Sigmoid colon (tissue), 4 donors: ENCODE results near the gene RASGRP2.

ENCODE experiments used
- CTCF ChIP-seq, 4 experiments: fragments of 450-650 bp in 3 of 4; fragments of 200-600 bp in 1 of 4; IDR thresholded peaks; one replicate each; pipeline ENCODE4 v1.5.1; 2016 to 2019; ENCODE audit warnings: antibody characterized with exemption in 4 of 4, mild to moderate bottlenecking in 3 of 4, moderate library complexity in 2 of 4
- EP300 ChIP-seq, 4 donors: sonication (generic); formaldehyde crosslinking; IDR thresholded peaks; one replicate each; pipeline ENCODE4 v1.6.1; 2017; ENCODE audit warnings: antibody characterized with exemption in 4 of 4
- POLR2A ChIP-seq, 2 donors: fragments of 450-650 bp; IDR thresholded peaks; one replicate each; pipeline ENCODE4 v1.6.1; 2016; ENCODE audit warnings: antibody characterized with exemption in 2 of 2, mild to moderate bottlenecking in 2 of 2, moderate library complexity in 2 of 2

DNA sequence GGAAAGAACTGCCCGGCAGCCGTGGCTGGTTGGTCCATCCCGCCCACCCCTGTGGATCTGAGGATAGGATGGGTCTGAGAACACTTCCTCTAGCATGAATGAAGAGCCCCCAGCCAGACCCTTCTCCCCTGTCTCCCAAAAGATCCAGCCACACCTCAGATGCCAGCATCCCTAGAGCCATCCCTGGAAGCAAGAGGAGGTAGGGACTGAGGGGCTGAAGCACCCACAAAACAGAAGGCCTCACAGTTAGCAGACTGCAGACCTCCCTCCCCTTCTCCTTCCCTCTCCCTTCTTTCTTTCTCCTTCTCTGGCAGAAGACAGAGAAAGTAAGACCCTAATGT lies 22.6 kb downstream of the RASGRP2 start:
- TF ChIP-seq CTCF (IDR thresholded peaks at IDR 0.05) (no peak), POLR2A (IDR thresholded peaks at IDR 0.05) (no peak), EP300 (IDR thresholded peaks at IDR 0.05) (no peak)
